CD4-positive, alpha-beta T cell treated with Interferon alpha-2 for 1 hour (primary cell): Measurements from ENCODE around the gene SLC16A12.
A peak's percentile ranks its signal among the peaks of the same experiment; 100 is the strongest.

Experiments used
- DNase-seq, 2 donors: peaks; one replicate each; pipeline ENCODE4 v3.0.0-alpha.2; 2020 to 2022

The SLC16A12 gene

GRCh38 chr10:89535171-89536012 lies at the start of gene SLC16A12:
TSS of gene SLC16A12 (minus strand) at chr10:89535594. CDS start at chr10:89462578, 73,016 bp downstream.
- DNase-seq: no peak

- no peak for DNase-seq
Observed at GRCh38 chr10:89582022-89582421, 46.6 kb upstream of the SLC16A12 start.

GRCh38 chr10:89580243-89580642 lies 44.8 kb upstream of the SLC16A12 start:
- no peak for DNase-seq

GRCh38 chr10:89576696-89577095 lies 41.3 kb upstream of the SLC16A12 start:
- DNase-seq: no peak

- no peak for DNase-seq
Observed at GRCh38 chr10:89576022-89576421, 40.6 kb upstream of the SLC16A12 start.

- no peak for DNase-seq
Observed at GRCh38 chr10:89575031-89575430, 39.6 kb upstream of the SLC16A12 start.

GRCh38 chr10:89574368-89574767 lies 39.0 kb upstream of the SLC16A12 start:
- no peak for DNase-seq

GRCh38 chr10:89567576-89568245 lies 32.3 kb upstream of the SLC16A12 start:
- DNase-seq: no peak

- no peak for DNase-seq
Observed at GRCh38 chr10:89566992-89567391, 31.6 kb upstream of the SLC16A12 start.

- no peak for DNase-seq
Observed at GRCh38 chr10:89566095-89566950, 30.9 kb upstream of the SLC16A12 start.

GRCh38 chr10:89565180-89565579 lies 29.8 kb upstream of the SLC16A12 start:
- DNase-seq: no peak

GRCh38 chr10:89563861-89564478 lies 28.6 kb upstream of the SLC16A12 start:
- peak in 1 of 2 donors; percentile 69 for DNase-seq

GRCh38 chr10:89563311-89563710 lies 27.9 kb upstream of the SLC16A12 start:
- no peak for DNase-seq

GRCh38 chr10:89556600-89556999 lies 21.2 kb upstream of the SLC16A12 start:
- DNase-seq: no peak

- no peak for DNase-seq
Observed at GRCh38 chr10:89555688-89556445, 20.5 kb upstream of the SLC16A12 start.

- DNase-seq: no peak
Observed at GRCh38 chr10:89554433-89554832, 19.0 kb upstream of the SLC16A12 start.

GRCh38 chr10:89553064-89553734 lies 17.8 kb upstream of the SLC16A12 start:
- DNase-seq: no peak

- no peak for DNase-seq
Observed at GRCh38 chr10:89552213-89552612, 16.8 kb upstream of the SLC16A12 start.

- no peak for DNase-seq
Observed at GRCh38 chr10:89550509-89550908, 15.1 kb upstream of the SLC16A12 start.

GRCh38 chr10:89549510-89549909 lies 14.1 kb upstream of the SLC16A12 start:
- DNase-seq: no peak

- DNase-seq: no peak
Observed at GRCh38 chr10:89548673-89549072, 13.3 kb upstream of the SLC16A12 start.
